IPS-18c (cell line): ENCODE data around the gene ZNF365.
"Not testable (repeated sequence)": the region's sequence is repeated elsewhere in the genome, so short reads cannot be mapped to it uniquely, and the experiment has no call there.

Source experiments
- H3K4me3 ChIP-seq: 2 replicates; pipeline ENCODE4 v1.7.0; 2013; ENCODE audit warnings: low read depth, mild to moderate bottlenecking, low read length, moderate library complexity; ENCODE audit not compliant: insufficient read depth
- H3K9me3 ChIP-seq: one replicate; pipeline ENCODE4 v1.6.1; 2013; ENCODE audit warnings: mild to moderate bottlenecking, low read length, moderate library complexity; ENCODE audit not compliant: control insufficient read depth, insufficient read depth

The ZNF365 gene

GRCh38 chr10:62394556-62395018, 20.4 kb downstream of the ZNF365 start:
- no peaks in the 10 kb centered on the region for H3K9me3 ChIP-seq

GRCh38 chr10:62395892-62396291, 21.7 kb downstream of the ZNF365 start:
- Histone ChIP-seq H3K9me3 (no peaks in the 10 kb centered on the region), H3K4me3 (no peak overlapping the region)

More at GRCh38 chr10:62394556-62395018, 20.4 kb downstream of the ZNF365 start:
- H3K4me3 ChIP-seq: no peak overlapping the region

GRCh38 chr10:62396864-62397263, 22.7 kb downstream of the ZNF365 start:
- no peaks in the 10 kb centered on the region for H3K9me3 ChIP-seq

GRCh38 chr10:62399211-62399610, 25.0 kb downstream of the ZNF365 start:
- no peaks in the 10 kb centered on the region for H3K9me3 ChIP-seq

More at GRCh38 chr10:62396864-62397263, 22.7 kb downstream of the ZNF365 start:
- H3K4me3 ChIP-seq: no peak overlapping the region

GRCh38 chr10:62402508-62402907, 28.3 kb downstream of the ZNF365 start:
- Histone ChIP-seq H3K9me3 (no peaks in the 10 kb centered on the region), H3K4me3 (no peak overlapping the region)

More at GRCh38 chr10:62399211-62399610, 25.0 kb downstream of the ZNF365 start:
- H3K4me3 ChIP-seq: no peak overlapping the region

- not testable (repeated sequence) for H3K9me3 ChIP-seq, H3K4me3 ChIP-seq
Observed at GRCh38 chr10:62410528-62410927, 36.4 kb downstream of the ZNF365 start.

GRCh38 chr10:62410934-62411333, 36.8 kb downstream of the ZNF365 start:
- not testable (repeated sequence) for H3K9me3 ChIP-seq

GRCh38 chr10:62413048-62413447, 38.9 kb downstream of the ZNF365 start:
- H3K9me3 ChIP-seq: peaks cover under 1% of the 10 kb centered on the region
- H3K4me3 ChIP-seq: no peak overlapping the region

More at GRCh38 chr10:62410934-62411333, 36.8 kb downstream of the ZNF365 start:
- not testable (repeated sequence) for H3K4me3 ChIP-seq

GRCh38 chr10:62413652-62414051, 39.5 kb downstream of the ZNF365 start:
- Histone ChIP-seq H3K9me3 (no peaks in the 10 kb centered on the region), H3K4me3 (no peak overlapping the region)

GRCh38 chr10:62414359-62414758, 40.2 kb downstream of the ZNF365 start:
- Histone ChIP-seq H3K4me3 (no peak overlapping the region), H3K9me3 (no peaks in the 10 kb centered on the region)

GRCh38 chr10:62422068-62422590, 48.0 kb downstream of the ZNF365 start:
- H3K9me3 ChIP-seq: no peaks in the 10 kb centered on the region

GRCh38 chr10:62424026-62424425, 49.9 kb downstream of the ZNF365 start:
- Histone ChIP-seq H3K9me3 (no peaks in the 10 kb centered on the region), H3K4me3 (no peak overlapping the region)

More at GRCh38 chr10:62422068-62422590, 48.0 kb downstream of the ZNF365 start:
- H3K4me3 ChIP-seq: no peak overlapping the region

GRCh38 chr10:62426086-62426485, 51.9 kb downstream of the ZNF365 start:
- Histone ChIP-seq H3K9me3 (no peaks in the 10 kb centered on the region), H3K4me3 (no peak overlapping the region)

GRCh38 chr10:62426600-62426999, 52.4 kb downstream of the ZNF365 start:
- H3K9me3 ChIP-seq: no peaks in the 10 kb centered on the region
- no peak overlapping the region for H3K4me3 ChIP-seq

- H3K4me3 ChIP-seq: no peak overlapping the region
- H3K9me3 ChIP-seq: no peaks in the 10 kb centered on the region
Observed at GRCh38 chr10:62430881-62431280, 56.7 kb downstream of the ZNF365 start.

- Histone ChIP-seq H3K9me3 (no peaks in the 10 kb centered on the region), H3K4me3 (no peak overlapping the region)
Observed at GRCh38 chr10:62433181-62433692, 59.1 kb downstream of the ZNF365 start.

GRCh38 chr10:62433901-62434300, 59.7 kb downstream of the ZNF365 start:
- Histone ChIP-seq H3K9me3 (no peaks in the 10 kb centered on the region), H3K4me3 (no peak overlapping the region)

GRCh38 chr10:62437696-62438095, 63.5 kb downstream of the ZNF365 start:
- Histone ChIP-seq H3K9me3 (no peaks in the 10 kb centered on the region), H3K4me3 (no peak overlapping the region)

GRCh38 chr10:62442006-62442405, 67.8 kb downstream of the ZNF365 start:
- H3K4me3 ChIP-seq: no peak overlapping the region

More at GRCh38 chr10:62442006-62442405, 67.8 kb downstream of the ZNF365 start:
- no peaks in the 10 kb centered on the region for H3K9me3 ChIP-seq
